H1 (cell line): ENCODE results near the gene NTNG2. TPM values are rescaled to one million over a fixed set of nuclear protein-coding genes. Genes with fewer than 3 reads are reported as not detected.
A peak's percentile ranks its signal among the peaks of the same experiment; 100 is the strongest.

Source experiments
- CTCF ChIA-PET: fragments of 300-600 bp; sonication (Branson Sonifier 250); formaldehyde crosslinking; loops from one replicate; lab custom pipeline; 2021; ENCODE audit not compliant: partially characterized antibody; lab: Charles Lee
- POLR2A ChIA-PET: fragments of 300-600 bp; sonication (Branson Sonifier 250); formaldehyde crosslinking; loops from one replicate; lab custom pipeline; 2021; ENCODE audit warnings: inconsistent platforms; ENCODE audit not compliant: partially characterized antibody; lab: Charles Lee
- DNase-seq, 2 experiments: peaks; one replicate each; pipeline versions ENCODE4 v3.0.0 to v3.0.0-alpha.2; 2010 to 2022; ENCODE audit warnings: low spot score in 2 of 2, low read depth in 1 of 2, mixed read lengths in 1 of 2
- FAIRE-seq: peaks from 2 replicates; lab custom pipeline; 2011; peaks lifted over from hg19 to GRCh38; lab: Jason Lieb, UNC
- H2AFZ ChIP-seq: 2 replicates; pipeline ENCODE4 v1.8.1; 2012; ENCODE audit warnings: low read length, inconsistent platforms
- H2AK5ac ChIP-seq: 2 replicates; pipeline ENCODE4 v1.6.1; 2013; ENCODE audit warnings: low read depth, low read length
- H2BK120ac ChIP-seq: replicated peaks from 2 replicates; pipeline ENCODE3; 2013; ENCODE audit warnings: low read depth, low read length, inconsistent platforms
- H2BK12ac ChIP-seq: 2 replicates; pipeline ENCODE4 v1.6.1; 2013; ENCODE audit warnings: low read depth, low read length
- H2BK15ac ChIP-seq: 2 replicates; pipeline ENCODE4 v1.6.1; 2013; ENCODE audit warnings: low read length
- H2BK20ac ChIP-seq: 2 replicates; pipeline ENCODE4 v1.6.1; 2013; ENCODE audit warnings: low read length
- H2BK5ac ChIP-seq: 2 replicates; pipeline ENCODE4 v1.6.1; 2013; ENCODE audit warnings: low read depth, low read length
- H3K14ac ChIP-seq: 2 replicates; pipeline ENCODE4 v1.6.1; 2013; ENCODE audit warnings: inconsistent platforms; ENCODE audit not compliant: insufficient read length
- H3K18ac ChIP-seq: 2 replicates; pipeline ENCODE4 v1.6.1; 2013; ENCODE audit warnings: low read length; ENCODE audit errors: extremely low read depth
- H3K23ac ChIP-seq: 2 replicates; pipeline ENCODE4 v1.6.1; 2013; ENCODE audit warnings: inconsistent platforms; ENCODE audit not compliant: insufficient read length
- H3K23me2 ChIP-seq: 2 replicates; pipeline ENCODE4 v1.6.1; 2013; ENCODE audit warnings: low read depth, low read length
- H3K27ac ChIP-seq: 2 replicates; pipeline ENCODE4 v1.6.1; 2011; ENCODE audit warnings: low read depth, low read length, inconsistent platforms
- H3K27me3 ChIP-seq, 4 experiments: replicated peaks in 1 of 4; 1 replicate in 1 of 4; 2 replicates in 3 of 4; pipeline versions ENCODE4 v1.6.1 to v1.8.1; 2011 to 2013; ENCODE audit warnings: low read length in 3 of 4, mild to moderate bottlenecking in 3 of 4, inconsistent platforms in 2 of 4, mixed read lengths in 2 of 4, moderate library complexity in 1 of 4; ENCODE audit not compliant: control insufficient read depth in 3 of 4, insufficient read depth in 3 of 4; ENCODE audit errors: extremely low read depth in 1 of 4
- H3K36me3 ChIP-seq, 4 experiments: 2 replicates each; pipeline versions ENCODE4 v1.6.1 to v1.8.1; 2011 to 2013; ENCODE audit warnings: mild to moderate bottlenecking in 4 of 4, low read length in 3 of 4, moderate library complexity in 2 of 4, control low read depth in 1 of 4, inconsistent platforms in 1 of 4; ENCODE audit not compliant: insufficient read depth in 4 of 4, control insufficient read depth in 2 of 4
- H3K4ac ChIP-seq: replicated peaks from 2 replicates; pipeline ENCODE3; 2013; ENCODE audit warnings: low read length, low read depth, mixed read lengths, inconsistent platforms; ENCODE audit not compliant: insufficient read length
- H3K4me1 ChIP-seq, 4 experiments: replicated peaks in 1 of 4; 1 replicate in 1 of 4; 2 replicates in 3 of 4; pipeline versions ENCODE4 v1.6.1 to v1.8.1; 2011 to 2013; ENCODE audit warnings: low read length in 3 of 4, inconsistent platforms in 2 of 4, mixed read lengths in 1 of 4; ENCODE audit not compliant: insufficient read depth in 4 of 4, control insufficient read depth in 3 of 4
- H3K4me2 ChIP-seq, 2 experiments: 2 replicates each; pipeline versions ENCODE4 v1.6.1 to v1.8.1; 2011 to 2013; ENCODE audit warnings: low read depth in 2 of 2, low read length in 2 of 2, control low read depth in 1 of 2, inconsistent platforms in 1 of 2, mild to moderate bottlenecking in 1 of 2; ENCODE audit not compliant: insufficient read depth in 1 of 2
- H3K4me3 ChIP-seq, 4 experiments: fragments of 200-600, 300-600 bp in 1 of 4; sonication (generic), shearing (Covaris generic), sonication (Bioruptor Twin) in 1 of 4; 2 replicates each; pipeline versions ENCODE4 v1.5.1 to v1.8.1; 2011 to 2016; ENCODE audit warnings: low read length in 4 of 4, low read depth in 3 of 4, control low read depth in 2 of 4, inconsistent platforms in 2 of 4, mild to moderate bottlenecking in 2 of 4, mixed read lengths in 1 of 4, moderate library complexity in 1 of 4; ENCODE audit not compliant: insufficient read depth in 2 of 4; ENCODE audit errors: extremely low read depth in 1 of 4
- H3K56ac ChIP-seq: replicated peaks from 2 replicates; pipeline ENCODE3; 2013; ENCODE audit warnings: low read depth, mild to moderate bottlenecking, mixed read lengths, low read length, inconsistent platforms; ENCODE audit not compliant: insufficient read length
- H3K79me1 ChIP-seq: 2 replicates; pipeline ENCODE4 v1.6.1; 2013; ENCODE audit warnings: low read depth, low read length, control low read depth
- H3K79me2 ChIP-seq, 2 experiments: 2 replicates each; pipeline versions ENCODE4 v1.6.1 to v1.8.1; 2012 to 2013; ENCODE audit warnings: low read length in 2 of 2, mild to moderate bottlenecking in 2 of 2, inconsistent platforms in 1 of 2; ENCODE audit not compliant: insufficient read depth in 2 of 2, control insufficient read depth in 1 of 2
- H3K9ac ChIP-seq, 4 experiments: replicated peaks in 1 of 4; 1 replicate in 1 of 4; 2 replicates in 3 of 4; pipeline versions ENCODE4 v1.6.1 to v1.8.1; 2011 to 2013; ENCODE audit warnings: low read depth in 3 of 4, low read length in 3 of 4, control low read depth in 2 of 4, mild to moderate bottlenecking in 2 of 4, moderate library complexity in 2 of 4, inconsistent platforms in 1 of 4; ENCODE audit errors: extremely low read depth in 1 of 4
- H3K9me3 ChIP-seq, 2 experiments: 2 replicates each; pipeline versions ENCODE4 v1.6.1 to v1.8.1; 2012 to 2013; ENCODE audit warnings: mild to moderate bottlenecking in 2 of 2, moderate library complexity in 2 of 2, control low read depth in 1 of 2, inconsistent platforms in 1 of 2, low read depth in 1 of 2, low read length in 1 of 2, mixed read lengths in 1 of 2; ENCODE audit not compliant: insufficient read depth in 2 of 2
- H4K20me1 ChIP-seq, 2 experiments: replicated peaks in 1 of 2; 2 replicates each; pipeline versions ENCODE3 to v1.8.1; 2011 to 2013; ENCODE audit warnings: inconsistent platforms in 2 of 2, low read length in 2 of 2, mild to moderate bottlenecking in 1 of 2; ENCODE audit not compliant: insufficient read depth in 2 of 2, control insufficient read depth in 1 of 2
- H4K5ac ChIP-seq: 2 replicates; pipeline ENCODE4 v1.6.1; 2013; ENCODE audit warnings: low read length, low read depth, mixed read lengths, inconsistent platforms; ENCODE audit not compliant: insufficient read length
- H4K8ac ChIP-seq: 2 replicates; pipeline ENCODE4 v1.8.0; 2013; ENCODE audit warnings: mild to moderate bottlenecking, moderate library complexity, low read length, inconsistent platforms; ENCODE audit not compliant: insufficient read depth; ENCODE audit errors: extremely low read depth
- H4K91ac ChIP-seq: replicated peaks from 2 replicates; pipeline ENCODE3; 2013; ENCODE audit warnings: low read length, mixed read lengths, inconsistent platforms; ENCODE audit not compliant: insufficient read length
- GTF2F1 ChIP-seq: IDR thresholded peaks from 2 replicates; pipeline ENCODE4 v1.6.1; 2012; ENCODE audit warnings: low read depth, low read length, improper control_type of control experiment, borderline replicate concordance
- PHF8 ChIP-seq: fragments of 200-600 bp; sonication (generic); conservative IDR thresholded peaks from 2 replicates; pipeline ENCODE4 v1.7.1; 2012; ENCODE audit warnings: low read depth, mild to moderate bottlenecking, inconsistent platforms, low read length, moderate library complexity
- RBBP5 ChIP-seq: IDR thresholded peaks from 2 replicates; pipeline ENCODE4 v1.7.1; 2012; ENCODE audit warnings: low read depth, mild to moderate bottlenecking, inconsistent platforms, low read length, moderate library complexity, borderline replicate concordance
- RFX5 ChIP-seq: IDR thresholded peaks from 2 replicates; pipeline ENCODE4 v1.6.1; 2011; ENCODE audit warnings: low read depth, low read length, improper control_type of control experiment, borderline replicate concordance
- SIN3A ChIP-seq, 2 experiments: IDR thresholded peaks in 1 of 2; conservative IDR thresholded peaks in 1 of 2; 2 replicates each; pipeline ENCODE4 v1.6.1; 2011 to 2012; ENCODE audit warnings: low read length in 2 of 2, improper control_type of control experiment in 1 of 2, low read depth in 1 of 2, mild to moderate bottlenecking in 1 of 2
- WGBS, 2 experiments: shearing (Covaris generic) in 1 of 2; methylation state at CpG; one replicate each; pipeline versions ENCODE4 v1.1.6 to v1.1.7; 2013 to 2015; ENCODE audit warnings: low lambda C conversion rate in 2 of 2, mixed read lengths in 2 of 2, inconsistent platforms in 1 of 2, low coverage in 1 of 2, missing lambda C conversion rate in 1 of 2; ENCODE audit not compliant: insufficient replicate concordance in 2 of 2, insufficient coverage in 1 of 2, insufficient read length in 1 of 2; ENCODE audit errors: extremely low coverage in 1 of 2, missing lambda C conversion rate in 1 of 2; 5-methylcytosine and 5-hydroxymethylcytosine counted together
- polyA plus RNA-seq, 7 experiments: library from polyadenylated mRNA; depleted of rRNA in 3 of 7; stranded (reverse) in 5 of 7; unstranded in 2 of 7; fragments of >200 nt in 5 of 7; fragments of 200-250 nt in 2 of 7; gene quantifications; 1 replicate in 5 of 7; 2 replicates in 1 of 7; 4 replicates in 1 of 7; pipeline versions ENCODE4 v1.2.1 to v1.2.3, GENCODE V29; 2011 to 2013; ENCODE audit warnings: missing spikeins in 2 of 7, mixed read lengths in 2 of 7
- total RNA-seq: library from RNA; stranded (reverse); fragmentation: NEBNext Ultra II Directional; extraction: Animal tissue kit (Norgen Biotek cat#: 25700); gene quantifications from 2 replicates; pipeline ENCODE4 v1.2.1, GENCODE V29; 2021

The NTNG2 gene
- total and polyA plus RNA-seq, 2 of the 8 experiments (the other 6 are each of a cell fraction or from before 2014, with no cell fraction given) = 1.4 to 1.5 TPM

- Histone ChIP-seq H3K79me1 (no peaks in the 10 kb centered on the region), H3K79me2 (no peaks in the 10 kb centered on the region), H3K9ac (no peak overlapping the region), H4K5ac (no peak overlapping the region), H2AFZ (no peak overlapping the region), H4K8ac (no peak overlapping the region), H4K20me1 (peaks cover 0 to 2% of the 10 kb centered on the region in 2 experiments), H3K27me3 (peaks cover 2 to 33% (median 23%) of the 10 kb centered on the region in 4 experiments), H3K18ac (no peak overlapping the region), H3K56ac (no peak overlapping the region), H3K4ac (no peak overlapping the region), H2BK15ac (0 out of 2 replicates have a peak overlapping the region, but pooled peaks have one; percentile 31), H3K27ac (no peak overlapping the region), H2BK12ac (no peak overlapping the region; the same call in 1 of the 2 replicates), H3K36me3 (no peaks in the 10 kb centered on the region), H2BK20ac (no peak overlapping the region), H2AK5ac (no peak overlapping the region; the same call in 1 of the 2 replicates), H2BK5ac (no peak overlapping the region), H3K4me3 (no peak overlapping the region), H3K9me3 (no peaks in the 10 kb centered on the region), H3K23ac (no peak overlapping the region), H4K91ac (no peak overlapping the region), H3K14ac (no peak overlapping the region), H3K4me2 (no peak overlapping the region), H2BK120ac (no peak overlapping the region), H3K4me1 (peaks cover 0 to 18% (median 13%) of the 10 kb centered on the region in 4 experiments; a peak in 6 of 7 replicates), H3K23me2 (peaks cover 12% of the 10 kb centered on the region; the same call in 1 of the 2 replicates)
- ChIA-PET CTCF (interaction anchor here (1.0 to 3.0 kb wide), 9 partner anchors 9 to 395 kb away, joined by 3 to 28 read pairs (median 4); no protein-coding TSS in a partner anchor), POLR2A (interaction anchor here (1.1 kb wide), 1 partner anchor 10 kb away, joined by 3 read pairs; no protein-coding TSS in a partner anchor)
- DNase-seq = no peak
- FAIRE-seq = no peak
- WGBS, 2 experiments = 89% methylated on average over 19 of the region's 19 CpGs; no CpG with 5 or more reads in 1 of the 2 experiments
- TF ChIP-seq PHF8 (no peak), RBBP5 (no peak), GTF2F1 (no peak), SIN3A (conservative IDR thresholded peaks at IDR 0.05 in 1 of 2, IDR thresholded peaks at IDR 0.05 in 1 of 2; ENCODE audit: low read depth in 1 of 2, low read length in 2 of 2) (no peak), RFX5 (no peak)
Observed at GRCh38 chr9:132157347-132158116, 4.3 kb upstream of the NTNG2 start.
